AG10803 (cell line): Measurements from ENCODE around the gene CSRP1.

Experiments
- DNase-seq: peaks from one replicate; pipeline ENCODE4 v3.0.0; 2010; ENCODE audit warnings: low read depth
- H3K4me3 ChIP-seq: 2 replicates; pipeline ENCODE4 v1.5.1; 2011; ENCODE audit warnings: mild to moderate bottlenecking, low read length, control low read depth
- TF ChIP-seq, protein P1 (sequence below): conservative IDR thresholded peaks from 2 replicates; pipeline ENCODE4 v1.5.1; 2011; ENCODE audit warnings: mild to moderate bottlenecking, low read length, control low read depth, inconsistent platforms

Gene CSRP1

DNA sequence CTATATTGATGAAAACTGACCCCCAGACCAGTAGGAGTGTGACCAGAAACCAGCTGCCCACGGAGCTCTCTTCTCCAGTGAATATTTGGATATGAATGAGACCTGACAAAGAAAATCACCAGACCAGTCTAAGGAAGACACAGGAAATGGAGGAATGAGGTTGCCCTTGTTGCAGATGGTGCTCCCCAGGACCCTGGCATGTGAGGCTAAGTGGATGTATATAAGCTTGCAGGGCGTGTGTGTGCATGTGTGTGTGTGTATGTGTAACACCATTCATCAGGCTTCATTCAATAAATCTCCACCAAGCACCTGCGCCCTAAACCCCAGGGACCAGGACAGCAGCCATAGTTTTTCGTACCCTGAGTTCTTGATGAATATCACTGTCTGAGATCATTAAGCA, 52.3 kb downstream of the CSRP1 start:
- H3K4me3 ChIP-seq: no peak overlapping the region
- TF ChIP-seq, protein P1, sequence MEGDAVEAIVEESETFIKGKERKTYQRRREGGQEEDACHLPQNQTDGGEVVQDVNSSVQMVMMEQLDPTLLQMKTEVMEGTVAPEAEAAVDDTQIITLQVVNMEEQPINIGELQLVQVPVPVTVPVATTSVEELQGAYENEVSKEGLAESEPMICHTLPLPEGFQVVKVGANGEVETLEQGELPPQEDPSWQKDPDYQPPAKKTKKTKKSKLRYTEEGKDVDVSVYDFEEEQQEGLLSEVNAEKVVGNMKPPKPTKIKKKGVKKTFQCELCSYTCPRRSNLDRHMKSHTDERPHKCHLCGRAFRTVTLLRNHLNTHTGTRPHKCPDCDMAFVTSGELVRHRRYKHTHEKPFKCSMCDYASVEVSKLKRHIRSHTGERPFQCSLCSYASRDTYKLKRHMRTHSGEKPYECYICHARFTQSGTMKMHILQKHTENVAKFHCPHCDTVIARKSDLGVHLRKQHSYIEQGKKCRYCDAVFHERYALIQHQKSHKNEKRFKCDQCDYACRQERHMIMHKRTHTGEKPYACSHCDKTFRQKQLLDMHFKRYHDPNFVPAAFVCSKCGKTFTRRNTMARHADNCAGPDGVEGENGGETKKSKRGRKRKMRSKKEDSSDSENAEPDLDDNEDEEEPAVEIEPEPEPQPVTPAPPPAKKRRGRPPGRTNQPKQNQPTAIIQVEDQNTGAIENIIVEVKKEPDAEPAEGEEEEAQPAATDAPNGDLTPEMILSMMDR: no peak
- no peak for DNase-seq

- DNase-seq: no peak
- TF ChIP-seq, protein P1: no peak
- H3K4me3 ChIP-seq: no peak overlapping the region
Measured at GRCh38 chr1:201452866-201453265, 54.1 kb downstream of the CSRP1 start.

DNA sequence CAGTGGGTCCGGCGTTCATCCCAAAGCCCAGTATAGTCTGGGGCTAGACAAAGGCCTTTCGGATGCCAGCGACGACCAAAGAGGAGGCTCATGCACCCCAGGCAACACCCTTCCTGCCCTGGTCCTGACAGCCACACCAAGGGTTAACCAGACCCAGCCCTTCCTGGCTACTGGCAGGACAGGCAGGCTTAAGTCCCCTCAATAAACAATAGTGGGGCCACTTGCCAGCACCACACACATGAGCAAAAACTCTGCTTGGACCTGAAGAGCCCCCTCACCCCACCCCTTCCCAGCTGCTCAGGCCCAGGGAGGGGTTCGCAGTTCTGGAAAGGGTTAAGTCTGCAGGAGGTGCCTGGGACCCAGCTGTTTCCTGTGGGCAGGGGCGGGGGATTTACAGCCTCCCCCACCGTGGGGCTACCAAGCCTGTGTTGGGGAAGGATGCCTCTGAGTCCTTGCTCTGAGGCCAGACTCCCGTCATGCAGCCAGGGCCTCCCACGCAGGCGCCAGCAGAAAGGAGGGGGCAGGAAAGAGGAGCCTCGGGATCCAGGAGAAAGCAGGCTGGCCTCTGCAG, 56.1 kb downstream of the CSRP1 start:
- H3K4me3 ChIP-seq: no peak overlapping the region
- peak; percentile 67 for DNase-seq
- TF ChIP-seq, protein P1: no peak

GRCh38 chr1:201448990-201449389, 57.9 kb downstream of the CSRP1 start:
- H3K4me3 ChIP-seq: no peak overlapping the region
- TF ChIP-seq, protein P1: no peak
- DNase-seq: no peak

GRCh38 chr1:201447903-201448871, 58.7 kb downstream of the CSRP1 start:
- H3K4me3 ChIP-seq: no peak overlapping the region
- TF ChIP-seq, protein P1: peak; percentile 80
- DNase-seq: peak; percentile 75

DNA sequence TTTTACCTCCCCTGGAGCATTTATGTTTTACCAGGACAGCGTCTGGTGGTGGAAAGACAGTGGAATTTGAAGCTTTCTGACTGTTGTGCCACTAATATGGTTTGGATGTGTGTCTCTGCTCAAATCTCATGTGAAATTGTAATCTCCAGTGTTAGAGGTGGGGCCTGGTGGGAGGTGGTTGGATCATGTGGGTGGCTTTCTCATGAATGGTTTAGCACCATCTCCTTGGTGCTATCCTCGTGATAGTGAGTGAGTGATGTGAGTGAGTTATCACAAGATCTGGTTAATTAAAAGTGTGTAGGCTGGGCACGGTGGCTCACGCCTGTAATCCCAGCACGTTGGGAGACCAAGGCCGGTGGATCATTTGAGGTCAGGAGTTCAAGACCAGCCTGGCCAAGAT, 61.6 kb downstream of the CSRP1 start:
- TF ChIP-seq, protein P1: no peak
- no peak overlapping the region for H3K4me3 ChIP-seq
- DNase-seq: no peak

GRCh38 chr1:201444792-201445191, 62.1 kb downstream of the CSRP1 start:
- TF ChIP-seq, protein P1: no peak
- H3K4me3 ChIP-seq: no peak overlapping the region
- no peak for DNase-seq
